Inferior parietal cortex (tissue), 1 donor: Measurements from ENCODE around the gene CABLES2.
A peak's percentile ranks its signal among the peaks of the same experiment; 100 is the strongest.
"Not testable (repeated sequence)": the region's sequence is repeated elsewhere in the genome, so short reads cannot be mapped to it uniquely, and the experiment has no call there.

Source experiments
- DNase-seq: peaks from one replicate; pipeline ENCODE4 v3.0.0-alpha.2; 2016; ENCODE audit errors: extremely low spot score

CABLES2 gene

GRCh38 chr20:62390317-62391164 is 16.5 kb downstream of the CABLES2 start:
- peak; percentile 50 for DNase-seq

- no peak for DNase-seq
These were observed 17.4 kb downstream of the CABLES2 start for GRCh38 chr20:62389601-62390087.

GRCh38 chr20:62388839-62389600 is 18.1 kb downstream of the CABLES2 start:
- no peak for DNase-seq

GRCh38 chr20:62387933-62388635 is 19.0 kb downstream of the CABLES2 start:
- DNase-seq = no peak

- DNase-seq = no peak
These were observed 19.7 kb downstream of the CABLES2 start for GRCh38 chr20:62387219-62387913.

GRCh38 chr20:62386383-62387218 is 20.5 kb downstream of the CABLES2 start, which contains the start of gene RPS21:
Gene RPS21, plus strand, starts transcription at chr20:62387103. Its CDS starts 236 bp downstream, at chr20:62387339.
- DNase-seq = peak; percentile 94

GRCh38 chr20:62382306-62383198 is 24.5 kb downstream of the CABLES2 start:
- peak; percentile 74 for DNase-seq

GRCh38 chr20:62381842-62382241 is 25.2 kb downstream of the CABLES2 start:
- no peak for DNase-seq

DNA sequence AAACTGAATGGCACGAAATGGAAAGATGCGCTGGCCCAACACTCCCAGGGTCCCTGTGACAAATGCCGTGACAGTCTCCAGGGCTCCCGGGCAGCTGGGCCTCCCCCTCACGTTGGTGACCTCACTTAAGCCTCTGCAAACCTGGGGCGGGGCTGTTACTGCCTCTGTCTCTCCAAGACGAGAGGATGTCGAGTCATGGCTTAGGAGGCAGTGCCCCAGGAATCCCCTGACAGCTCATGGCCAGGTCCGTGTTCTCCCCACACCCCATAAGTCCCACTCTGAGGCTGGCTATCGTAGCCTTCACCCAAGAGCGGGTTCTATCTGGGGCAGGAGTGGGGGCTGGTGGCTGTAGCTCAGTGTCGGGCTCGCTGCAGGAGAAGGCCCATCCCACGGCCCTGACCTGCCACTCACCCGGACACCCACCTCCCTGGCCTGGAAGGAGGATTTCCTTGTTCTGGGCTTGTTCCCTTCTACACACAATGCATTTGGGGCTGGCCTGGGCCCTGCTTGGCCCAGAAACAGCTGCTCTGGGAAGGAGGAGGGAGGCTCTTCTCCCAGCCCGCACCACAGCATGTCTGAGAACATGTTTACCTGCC is 25.8 kb downstream of the CABLES2 start:
- no peak for DNase-seq

DNA sequence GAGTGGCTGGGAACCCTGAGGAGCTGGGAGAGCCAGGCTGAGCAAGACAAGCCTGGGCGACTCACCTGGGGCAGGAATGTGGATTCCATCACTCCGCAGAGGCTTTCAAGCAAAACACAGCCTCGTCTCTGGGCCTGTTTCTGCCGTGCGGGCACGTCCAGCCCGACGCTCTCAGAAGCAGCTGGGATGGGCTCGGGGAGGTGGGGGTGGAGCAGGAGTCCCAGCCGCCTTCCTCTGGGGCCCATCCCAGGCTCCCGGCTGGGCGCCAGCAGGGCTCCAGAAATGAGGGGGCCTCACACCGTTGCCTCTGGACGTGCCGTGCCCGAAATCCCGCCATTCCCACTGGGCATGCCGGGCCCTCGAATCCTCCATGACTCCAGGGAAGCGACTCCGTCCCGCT is 28.9 kb downstream of the CABLES2 start:
- no peak for DNase-seq

- no peak for DNase-seq
These were observed 29.4 kb downstream of the CABLES2 start for GRCh38 chr20:62377615-62378178.

- no peak for DNase-seq
These were observed 30.0 kb downstream of the CABLES2 start for GRCh38 chr20:62377064-62377461.

- DNase-seq = no peak
These were observed 30.7 kb downstream of the CABLES2 start for GRCh38 chr20:62376112-62377063.

GRCh38 chr20:62374331-62375152 is 32.5 kb downstream of the CABLES2 start:
- DNase-seq = no peak

- not testable (repeated sequence) for DNase-seq
These were observed 33.4 kb downstream of the CABLES2 start for GRCh38 chr20:62373631-62374179.
